ENCODE data around the gene SCG3. TPM values are rescaled to one million over a fixed set of nuclear protein-coding genes. Genes with fewer than 3 reads are reported as not detected.
"Not testable (repeated sequence)": the region's sequence is repeated elsewhere in the genome, so short reads cannot be mapped to it uniquely, and the experiment has no call there.

SCG3 gene
- 0.51 TPM for total RNA-seq

GRCh38 chr15:51681303-51681963 lies at the start of gene SCG3:
TSS of gene SCG3 (plus strand) at chr15:51681503. CDS start at chr15:51681756, 253 bp downstream.
- peak; percentile 88 for DNase-seq

- no peak for DNase-seq
Measured at GRCh38 chr15:51634591-51635198, 46.6 kb upstream of the SCG3 start.

DNA sequence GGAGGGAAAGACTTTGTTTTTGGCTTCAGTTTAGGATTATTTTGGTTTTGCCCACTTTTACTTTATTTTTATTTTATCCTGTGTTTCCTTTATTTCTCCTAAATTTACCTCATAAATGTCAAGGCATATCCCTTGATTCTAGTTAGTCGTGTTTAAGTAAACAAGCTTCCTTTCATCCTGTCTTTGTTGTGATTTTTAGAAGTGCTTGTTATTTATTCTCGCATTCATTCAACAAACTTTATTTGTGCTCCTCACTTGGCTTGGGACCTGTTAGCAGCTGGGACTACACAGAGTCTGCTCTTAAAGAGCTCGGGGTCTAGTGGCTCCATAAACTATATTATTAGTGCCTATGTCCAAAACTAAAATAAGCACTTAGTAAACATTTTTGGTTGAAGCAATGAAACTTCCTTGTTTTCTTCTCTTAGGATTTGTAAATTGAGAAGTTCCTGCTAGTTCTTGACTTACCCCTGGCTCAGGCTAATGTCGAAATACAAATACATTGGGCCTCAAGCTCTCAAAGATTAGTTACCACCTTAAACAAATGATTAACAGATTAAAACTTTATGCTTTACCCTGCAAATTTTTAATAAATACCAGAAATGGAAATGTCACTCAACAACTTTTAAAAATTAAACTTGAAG lies 39.7 kb upstream of the SCG3 start:
- no peak for DNase-seq

- no peak for DNase-seq
Measured at GRCh38 chr15:51642696-51643095, 38.6 kb upstream of the SCG3 start.

GRCh38 chr15:51647128-51647562 lies 34.2 kb upstream of the SCG3 start:
- DNase-seq = no peak

- DNase-seq = not testable (repeated sequence)
Measured at GRCh38 chr15:51648101-51648500, 33.2 kb upstream of the SCG3 start.

DNA sequence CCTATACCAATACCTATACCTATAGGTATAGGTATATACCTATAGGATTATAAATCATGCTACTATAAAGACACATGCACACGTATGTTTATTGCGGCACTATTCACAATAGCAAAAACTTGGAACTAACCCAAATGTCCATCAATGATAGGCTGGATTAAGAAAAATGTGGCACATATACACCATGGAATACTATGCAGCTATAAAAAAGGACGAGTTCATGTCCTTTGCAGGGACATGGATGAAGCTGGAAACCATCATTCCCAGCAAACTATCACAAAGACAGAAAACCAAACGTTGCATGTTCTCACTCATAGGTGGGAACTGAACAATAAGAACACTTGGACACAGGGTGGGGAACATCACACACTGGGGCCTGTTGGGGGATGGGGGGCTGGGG lies 32.7 kb upstream of the SCG3 start:
- not testable (repeated sequence) for DNase-seq

DNA sequence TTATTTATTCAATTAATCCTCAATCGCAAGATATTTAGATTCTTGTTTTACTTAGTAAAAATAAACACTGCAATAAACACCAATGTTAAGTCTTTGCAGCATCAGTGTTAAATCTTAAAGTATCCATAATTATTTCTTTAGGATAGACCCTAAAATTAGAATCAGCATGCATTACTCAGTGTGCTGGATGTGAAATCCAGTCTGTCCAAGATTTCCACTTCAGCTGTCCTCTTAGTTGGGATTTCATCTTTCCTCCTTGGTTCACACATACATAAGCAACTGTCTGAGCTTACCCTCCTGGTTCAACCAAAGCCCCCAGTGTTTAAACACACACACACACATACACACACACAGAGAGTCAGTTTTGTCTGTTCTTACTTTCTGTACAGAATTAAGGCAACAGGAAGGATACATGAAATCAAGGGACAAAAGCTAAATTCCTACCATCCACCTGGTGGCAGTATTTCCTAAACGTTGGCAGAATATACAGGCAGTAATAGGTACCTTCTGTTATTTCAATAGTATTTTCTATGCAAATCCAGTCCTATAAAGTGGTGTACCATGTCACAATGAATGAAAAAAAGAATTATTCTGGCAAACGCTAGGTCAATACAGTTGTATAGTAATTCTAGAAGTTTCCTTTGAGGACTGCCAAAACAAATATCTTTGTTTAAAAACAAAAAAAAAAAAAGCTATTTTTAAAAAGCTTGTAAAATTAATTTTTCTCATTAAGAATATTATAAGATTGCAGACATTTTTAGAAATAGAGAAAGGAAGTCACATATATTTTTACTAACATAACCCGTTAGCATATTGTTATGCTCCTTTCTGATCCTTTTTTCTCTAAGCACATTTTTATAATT lies 31.4 kb upstream of the SCG3 start:
- DNase-seq = peak; percentile 87

- DNase-seq = no peak
Measured at GRCh38 chr15:51652084-51652668, 29.1 kb upstream of the SCG3 start.

GRCh38 chr15:51655401-51656057 lies 25.8 kb upstream of the SCG3 start:
- DNase-seq = not testable (repeated sequence)

DNA sequence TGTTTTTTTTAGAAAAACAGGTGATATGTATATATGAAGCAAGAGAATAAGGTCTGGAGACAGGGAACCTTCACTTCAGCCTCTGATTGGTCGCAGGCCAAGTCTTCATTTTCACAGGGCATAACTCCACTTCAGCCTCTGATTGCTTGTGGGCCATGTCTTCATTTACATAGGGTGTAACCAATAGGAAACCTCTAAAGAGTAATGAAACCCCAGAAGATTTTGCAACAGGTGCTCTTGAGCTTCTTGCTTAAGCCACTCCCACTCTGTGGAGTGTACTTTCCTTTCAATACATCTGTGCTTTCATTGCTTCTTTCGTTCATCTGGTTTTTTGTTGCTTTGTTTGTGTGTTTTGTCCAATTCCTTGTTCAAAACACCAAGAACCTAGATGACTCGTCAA lies 22.6 kb upstream of the SCG3 start:
- DNase-seq = no peak

DNA sequence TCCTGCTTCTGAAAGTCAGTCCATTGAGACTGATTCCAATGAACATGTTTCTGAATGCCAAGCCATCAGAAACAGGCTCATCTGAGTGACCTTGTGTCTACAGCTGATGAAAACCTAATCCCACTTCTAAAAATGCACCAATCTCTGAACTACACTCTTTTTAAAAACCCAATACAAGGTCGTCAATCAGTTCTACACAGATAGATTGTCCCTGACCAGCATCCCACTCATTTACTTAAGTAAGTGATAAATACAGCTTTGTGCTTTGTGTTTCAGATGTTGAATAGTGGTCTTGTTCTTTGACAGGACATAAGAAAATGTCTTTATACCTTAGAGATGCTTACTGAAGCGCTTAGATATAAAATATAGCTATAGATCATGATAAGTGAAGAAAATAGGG lies 20.2 kb upstream of the SCG3 start:
- no peak for DNase-seq

DNA sequence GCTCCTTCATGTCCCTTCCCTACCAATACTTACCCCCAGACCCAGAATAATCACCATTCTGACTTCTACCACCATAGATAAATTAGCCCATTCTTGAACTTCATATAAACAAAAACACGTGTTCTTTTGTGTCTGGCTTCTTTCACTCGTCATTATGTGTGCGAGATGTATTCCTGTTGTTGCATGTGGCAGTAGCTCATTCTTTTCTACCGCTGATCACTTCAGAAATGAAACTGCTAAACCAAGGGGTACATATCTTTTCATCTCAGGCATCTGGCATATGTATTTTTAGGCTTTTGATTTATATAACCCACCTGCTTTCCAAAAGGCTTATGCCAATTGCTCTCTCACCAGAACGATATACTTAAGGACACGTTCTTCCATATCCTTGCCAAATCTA lies 13.8 kb upstream of the SCG3 start:
- DNase-seq = no peak

GRCh38 chr15:51668446-51668845 lies 12.9 kb upstream of the SCG3 start:
- no peak for DNase-seq

DNA sequence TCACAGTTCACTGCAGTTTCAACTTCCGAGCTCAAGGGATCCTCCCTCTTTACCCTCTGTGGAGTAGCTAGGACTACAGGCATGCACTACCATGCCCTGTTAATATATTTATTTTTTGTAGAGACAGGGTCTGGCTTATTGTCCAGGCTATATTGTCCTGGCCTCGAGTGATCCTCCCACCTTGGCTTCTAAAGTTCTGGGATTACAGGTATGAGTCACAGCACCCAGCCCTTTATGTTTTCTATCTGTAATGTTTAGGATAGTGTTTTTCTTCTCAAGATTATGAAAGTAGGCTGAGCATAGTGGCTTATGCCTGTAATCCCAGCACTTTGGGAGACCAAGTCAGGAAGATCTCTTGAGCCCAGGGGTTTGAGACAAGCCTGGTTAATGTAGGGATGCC lies 11.9 kb upstream of the SCG3 start:
- DNase-seq = no peak

DNA sequence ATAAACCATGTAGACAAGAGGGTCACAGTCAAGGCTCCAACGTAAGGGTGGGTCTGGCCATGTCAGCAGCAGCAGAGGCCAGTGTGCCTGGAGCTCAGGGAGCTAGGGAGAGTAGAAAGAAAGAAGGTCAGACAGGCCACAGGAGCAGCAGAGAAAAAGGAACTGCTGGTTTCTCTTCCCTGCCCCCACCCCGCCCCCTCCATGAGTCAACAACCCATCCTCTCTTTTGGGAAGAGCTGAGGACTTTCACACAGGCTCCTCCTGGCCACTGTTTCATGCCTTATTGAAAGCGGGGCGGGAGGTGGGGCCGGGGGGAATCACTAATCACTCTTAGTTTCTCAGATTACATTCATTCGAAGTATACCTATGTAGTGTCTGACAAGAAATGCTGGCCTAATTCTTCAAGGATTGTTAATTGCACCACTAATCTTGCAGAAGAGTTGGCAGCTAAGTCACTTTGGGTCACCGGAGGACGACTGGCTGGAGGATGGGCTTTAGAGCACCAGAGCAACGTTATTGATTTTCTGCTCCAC lies 9.1 kb upstream of the SCG3 start:
- DNase-seq = no peak

DNA sequence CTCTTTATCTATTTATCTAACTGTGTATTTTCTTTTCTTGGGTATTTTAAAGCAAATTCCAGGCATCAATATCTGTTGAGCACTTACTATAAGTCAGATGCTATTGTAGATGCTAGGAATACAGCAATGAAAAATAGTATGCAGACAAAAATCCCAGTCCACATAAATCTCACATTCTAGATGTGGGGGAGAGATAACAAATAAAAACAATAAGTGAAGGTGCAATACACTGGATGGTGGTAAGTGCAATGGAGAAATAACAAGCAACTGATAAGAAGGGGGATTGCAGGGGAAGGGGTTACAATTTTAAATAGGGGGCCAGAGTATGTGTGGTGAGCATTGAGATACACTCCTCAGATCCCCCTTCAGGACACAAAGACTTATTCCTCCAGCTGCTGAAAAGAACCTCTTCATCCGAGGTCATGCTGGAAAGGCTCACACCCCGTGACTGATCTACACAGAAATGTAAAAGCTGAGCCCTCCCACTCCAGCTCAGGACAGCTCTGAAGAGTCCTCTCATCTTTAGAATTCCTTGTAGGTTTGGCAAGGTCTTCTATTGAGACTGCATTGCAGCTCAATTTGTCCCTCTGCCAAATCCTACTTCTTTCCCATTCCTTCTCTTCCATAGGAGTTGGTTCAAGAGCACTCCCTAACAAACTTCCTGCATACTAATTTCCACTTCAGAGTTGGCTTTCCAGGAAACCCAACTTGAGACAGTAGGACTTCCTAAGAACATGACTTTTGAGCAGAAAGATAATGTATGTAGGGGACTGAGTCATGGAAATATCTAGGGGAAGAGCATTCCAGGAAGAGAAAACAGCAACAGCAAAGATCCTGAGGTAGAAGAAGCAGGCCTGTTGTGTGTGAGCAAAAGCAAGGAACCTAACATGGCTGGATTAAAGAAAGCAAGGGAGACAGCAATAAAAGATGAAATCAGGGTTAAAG lies 8.1 kb upstream of the SCG3 start:
- no peak for DNase-seq

DNA sequence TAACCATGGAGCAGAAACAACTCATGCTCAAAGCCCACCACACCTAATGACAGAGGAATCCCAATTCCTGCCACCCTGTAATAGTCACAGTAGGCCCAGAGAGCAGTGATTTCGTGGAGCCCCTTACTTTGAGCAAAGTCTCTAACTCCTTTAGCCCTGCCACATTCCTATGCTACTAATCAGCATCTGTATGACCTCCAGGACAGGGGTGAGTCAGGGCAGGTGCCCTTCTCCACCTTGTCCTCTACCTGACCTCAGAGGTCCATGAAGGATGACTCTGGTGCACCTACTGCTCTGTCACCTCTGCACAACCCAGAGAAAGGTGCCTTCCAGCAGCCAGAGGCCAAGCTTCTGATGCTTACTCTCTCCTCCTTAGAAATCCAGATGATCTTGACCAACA lies 6.1 kb upstream of the SCG3 start:
- no peak for DNase-seq

DNA sequence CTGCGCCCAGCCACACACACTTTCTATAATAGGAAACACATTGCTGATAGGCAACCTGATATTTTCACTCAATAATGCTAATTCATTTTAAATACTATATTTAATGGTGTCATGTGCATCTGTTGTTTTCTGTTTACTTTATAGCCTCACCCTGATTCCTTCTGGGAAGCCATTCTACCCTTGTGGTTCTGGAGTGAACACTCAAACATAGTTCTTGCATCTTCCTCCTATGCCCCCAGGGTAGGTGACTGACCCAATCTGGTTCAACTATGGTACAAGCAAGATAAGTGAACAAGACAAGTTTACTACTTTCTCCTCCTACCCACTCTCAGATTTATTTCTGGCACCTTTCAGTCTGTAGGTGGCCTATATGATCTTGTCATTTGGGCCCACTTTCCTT lies 4.3 kb upstream of the SCG3 start:
- DNase-seq = no peak

DNA sequence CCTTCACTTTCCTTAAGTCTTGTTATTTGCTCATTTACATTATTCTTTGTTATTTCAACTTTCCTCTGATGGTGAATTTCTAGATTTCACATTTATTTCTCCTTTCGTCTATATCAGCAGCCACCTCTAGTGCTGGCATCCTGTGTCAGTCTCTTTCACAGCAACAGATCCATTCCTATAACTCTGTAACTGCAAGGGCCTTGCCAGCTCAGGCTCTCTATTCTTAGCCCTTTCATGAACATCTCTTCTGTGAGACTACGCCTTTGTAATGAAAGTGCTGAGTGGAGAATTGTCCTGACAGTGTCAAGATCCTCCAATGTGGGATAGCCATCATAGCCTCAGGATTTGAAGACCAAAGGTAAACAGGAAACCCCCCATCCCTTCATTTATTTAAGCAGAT lies 3.9 kb upstream of the SCG3 start:
- DNase-seq = no peak
